GM23338 (cell line): Measurements from ENCODE around the gene UCP1.

Source experiments
- CREB1 ChIP-seq: fragments of 250-450 bp; sonication (Bioruptor Pico); IDR thresholded peaks from 2 replicates; pipeline ENCODE4 v1.5.0; 2020; ENCODE audit warnings: low read depth, mild to moderate bottlenecking, moderate library complexity
- EZH2 ChIP-seq: fragments of 200-600 bp; sonication (generic); IDR thresholded peaks from one replicate; pipeline ENCODE4 v1.8.0; 2017; ENCODE audit warnings: antibody characterized with exemption, mild to moderate bottlenecking, low read depth; ENCODE audit not compliant: unreplicated experiment
- EZH2phosphoT487 ChIP-seq: fragments of 200-600 bp; sonication (generic); IDR thresholded peaks from one replicate; pipeline ENCODE4 v1.8.1; 2018; ENCODE audit warnings: antibody characterized with exemption; ENCODE audit not compliant: unreplicated experiment
- POLR2AphosphoS5 ChIP-seq: IDR thresholded peaks from 2 replicates; pipeline ENCODE4 v1.6.1; 2016; ENCODE audit warnings: antibody characterized with exemption, low read depth
- TF ChIP-seq, protein P1 (sequence below), 2 experiments: fragments of 200-600 bp in 1 of 2; sonication (generic) in 1 of 2; conservative IDR thresholded peaks; 2 replicates each; pipeline versions ENCODE4 v1.5.1 to v1.6.1; 2016 to 2017; ENCODE audit warnings: antibody characterized with exemption in 2 of 2, low read depth in 2 of 2, mild to moderate bottlenecking in 2 of 2, moderate library complexity in 1 of 2
- TF ChIP-seq, protein P2 (sequence below): IDR thresholded peaks from one replicate; pipeline ENCODE4 v1.6.1; 2018; ENCODE audit warnings: antibody characterized with exemption; ENCODE audit not compliant: unreplicated experiment

DNA sequence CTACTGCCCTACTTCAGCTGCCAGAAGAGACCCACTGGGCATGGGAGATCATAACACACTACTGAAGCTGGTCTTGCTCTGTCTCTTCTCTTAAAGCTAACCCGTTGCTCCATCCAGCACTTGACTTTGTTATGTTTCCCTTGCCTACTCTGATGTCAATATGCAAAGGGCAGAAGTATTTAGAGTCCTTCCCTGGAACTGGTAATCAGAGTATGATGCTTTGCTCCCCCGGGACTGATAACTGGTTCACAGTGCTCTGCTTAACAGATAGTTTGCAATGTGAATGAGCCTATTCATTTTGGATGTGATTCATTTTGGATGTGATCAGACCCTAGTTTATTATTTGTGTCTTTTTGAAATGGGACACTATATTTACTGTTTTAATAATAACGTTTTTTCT is 12.3 kb upstream of the UCP1 start:
- TF ChIP-seq POLR2AphosphoS5 (no peak), EZH2 (no peak), EZH2phosphoT487 (no peak), CREB1 (CRISPR knock-in tag) (no peak)
- TF ChIP-seq, protein P1, sequence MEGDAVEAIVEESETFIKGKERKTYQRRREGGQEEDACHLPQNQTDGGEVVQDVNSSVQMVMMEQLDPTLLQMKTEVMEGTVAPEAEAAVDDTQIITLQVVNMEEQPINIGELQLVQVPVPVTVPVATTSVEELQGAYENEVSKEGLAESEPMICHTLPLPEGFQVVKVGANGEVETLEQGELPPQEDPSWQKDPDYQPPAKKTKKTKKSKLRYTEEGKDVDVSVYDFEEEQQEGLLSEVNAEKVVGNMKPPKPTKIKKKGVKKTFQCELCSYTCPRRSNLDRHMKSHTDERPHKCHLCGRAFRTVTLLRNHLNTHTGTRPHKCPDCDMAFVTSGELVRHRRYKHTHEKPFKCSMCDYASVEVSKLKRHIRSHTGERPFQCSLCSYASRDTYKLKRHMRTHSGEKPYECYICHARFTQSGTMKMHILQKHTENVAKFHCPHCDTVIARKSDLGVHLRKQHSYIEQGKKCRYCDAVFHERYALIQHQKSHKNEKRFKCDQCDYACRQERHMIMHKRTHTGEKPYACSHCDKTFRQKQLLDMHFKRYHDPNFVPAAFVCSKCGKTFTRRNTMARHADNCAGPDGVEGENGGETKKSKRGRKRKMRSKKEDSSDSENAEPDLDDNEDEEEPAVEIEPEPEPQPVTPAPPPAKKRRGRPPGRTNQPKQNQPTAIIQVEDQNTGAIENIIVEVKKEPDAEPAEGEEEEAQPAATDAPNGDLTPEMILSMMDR (conservative IDR thresholded peaks at IDR 0.05; ENCODE audit: low read depth in 2 of 2), result no peak
- TF ChIP-seq, protein P2, sequence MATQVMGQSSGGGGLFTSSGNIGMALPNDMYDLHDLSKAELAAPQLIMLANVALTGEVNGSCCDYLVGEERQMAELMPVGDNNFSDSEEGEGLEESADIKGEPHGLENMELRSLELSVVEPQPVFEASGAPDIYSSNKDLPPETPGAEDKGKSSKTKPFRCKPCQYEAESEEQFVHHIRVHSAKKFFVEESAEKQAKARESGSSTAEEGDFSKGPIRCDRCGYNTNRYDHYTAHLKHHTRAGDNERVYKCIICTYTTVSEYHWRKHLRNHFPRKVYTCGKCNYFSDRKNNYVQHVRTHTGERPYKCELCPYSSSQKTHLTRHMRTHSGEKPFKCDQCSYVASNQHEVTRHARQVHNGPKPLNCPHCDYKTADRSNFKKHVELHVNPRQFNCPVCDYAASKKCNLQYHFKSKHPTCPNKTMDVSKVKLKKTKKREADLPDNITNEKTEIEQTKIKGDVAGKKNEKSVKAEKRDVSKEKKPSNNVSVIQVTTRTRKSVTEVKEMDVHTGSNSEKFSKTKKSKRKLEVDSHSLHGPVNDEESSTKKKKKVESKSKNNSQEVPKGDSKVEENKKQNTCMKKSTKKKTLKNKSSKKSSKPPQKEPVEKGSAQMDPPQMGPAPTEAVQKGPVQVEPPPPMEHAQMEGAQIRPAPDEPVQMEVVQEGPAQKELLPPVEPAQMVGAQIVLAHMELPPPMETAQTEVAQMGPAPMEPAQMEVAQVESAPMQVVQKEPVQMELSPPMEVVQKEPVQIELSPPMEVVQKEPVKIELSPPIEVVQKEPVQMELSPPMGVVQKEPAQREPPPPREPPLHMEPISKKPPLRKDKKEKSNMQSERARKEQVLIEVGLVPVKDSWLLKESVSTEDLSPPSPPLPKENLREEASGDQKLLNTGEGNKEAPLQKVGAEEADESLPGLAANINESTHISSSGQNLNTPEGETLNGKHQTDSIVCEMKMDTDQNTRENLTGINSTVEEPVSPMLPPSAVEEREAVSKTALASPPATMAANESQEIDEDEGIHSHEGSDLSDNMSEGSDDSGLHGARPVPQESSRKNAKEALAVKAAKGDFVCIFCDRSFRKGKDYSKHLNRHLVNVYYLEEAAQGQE, result no peak
